ENCODE data around the gene CALR.

GRCh38 chr19:12940897-12941296, 2.5 kb downstream of the CALR start:
- TF ChIP-seq SIN3A (IDR thresholded peaks at IDR 0.05; ENCODE audit: borderline replicate concordance, low read depth, low read length) (no peak), JUND (IDR thresholded peaks at IDR 0.05) (no peak), CTCF (IDR thresholded peaks at IDR 0.05) (no peak), EP300 (IDR thresholded peaks at IDR 0.05; ENCODE audit: borderline replicate concordance in 1 of 2, low read depth in 1 of 2, low read length in 1 of 2) (no peak), PBX3 (IDR thresholded peaks at IDR 0.05) (no peak), TAF1 (IDR thresholded peaks at IDR 0.05; ENCODE audit: borderline replicate concordance, low read depth, low read length) (no peak), NRF1 (IDR thresholded peaks at IDR 0.05; ENCODE audit: low read depth, low read length) (no peak), MAX (IDR thresholded peaks at IDR 0.05; ENCODE audit: low read depth) (no peak), POLR2AphosphoS5 (IDR thresholded peaks at IDR 0.05; ENCODE audit: low read depth, low read length) (no peak), RCOR1 (IDR thresholded peaks at IDR 0.05; ENCODE audit: low read length) (no peak), REST (IDR thresholded peaks at IDR 0.05; ENCODE audit: low read depth, low read length) (no peak), ZBTB33 (IDR thresholded peaks at IDR 0.05; ENCODE audit: borderline replicate concordance, low read depth) (no peak), EZH2phosphoT487 (IDR thresholded peaks at IDR 0.05; ENCODE audit: borderline replicate concordance, low read depth) (no peak)

All from SK-N-SH (cell line).